CD4-positive, alpha-beta memory T cell (primary cell): ENCODE measurements around the gene CACNA1S. TPM values are rescaled to one million over a fixed set of nuclear protein-coding genes. Genes with fewer than 3 reads are reported as not detected.

ENCODE experiments used
- CTCF ChIA-PET: fragments of 350-600 bp; sonication (Branson Sonifier 250); formaldehyde crosslinking; loops from one replicate; lab custom pipeline; 2021; ENCODE audit warnings: inconsistent platforms; ENCODE audit not compliant: partially characterized antibody; lab: Charles Lee
- POLR2A ChIA-PET: fragments of 350-600 bp; sonication (Branson Sonifier 250); formaldehyde crosslinking; loops from one replicate; lab custom pipeline; 2021; ENCODE audit not compliant: partially characterized antibody; lab: Charles Lee
- DNase-seq, 5 donors: peaks; one replicate each; pipeline versions ENCODE4 v3.0.0 to v3.0.0-alpha.2; 2020 to 2022; ENCODE audit warnings: mixed read lengths in 1 of 5
- H3K27ac ChIP-seq: one replicate; pipeline ENCODE4 v1.7.0; 2013; ENCODE audit warnings: low read depth, low read length
- H3K27me3 ChIP-seq: 2 replicates; pipeline ENCODE4 v1.7.0; 2013; ENCODE audit warnings: mild to moderate bottlenecking, low read length, moderate library complexity; ENCODE audit not compliant: insufficient read depth
- H3K36me3 ChIP-seq: 2 replicates; pipeline ENCODE4 v1.7.0; 2013; ENCODE audit warnings: mild to moderate bottlenecking, low read length, moderate library complexity; ENCODE audit not compliant: insufficient read depth
- H3K4me1 ChIP-seq: 2 replicates; pipeline ENCODE4 v1.7.0; 2013; ENCODE audit warnings: mild to moderate bottlenecking, low read length, moderate library complexity; ENCODE audit not compliant: insufficient read depth
- H3K4me3 ChIP-seq, 2 donors: one replicate each; pipeline ENCODE4 v1.7.0; 2013; ENCODE audit warnings: low read length in 2 of 2, mild to moderate bottlenecking in 1 of 2
- H3K9me3 ChIP-seq, 2 donors: one replicate each; pipeline ENCODE4 v1.7.0; 2013; ENCODE audit warnings: low read length in 2 of 2, control low read depth in 1 of 2; ENCODE audit not compliant: control insufficient read depth in 1 of 2
- H3K27ac Mint-ChIP-seq, 7 donors: one replicate each; pipeline ENCODE4 v1.8.0; 2020 to 2021; ENCODE audit warnings: mixed read lengths in 7 of 7, mild to moderate bottlenecking in 6 of 7, inconsistent platforms in 3 of 7, moderate library complexity in 3 of 7
- H3K27me3 Mint-ChIP-seq, 2 donors: one replicate each; pipeline ENCODE4 v1.8.0; 2020 to 2021; ENCODE audit warnings: mixed read lengths in 2 of 2
- H3K36me3 Mint-ChIP-seq, 2 donors: one replicate each; pipeline ENCODE4 v1.8.0; 2020 to 2021; ENCODE audit warnings: mixed read lengths in 2 of 2, inconsistent platforms in 1 of 2, mild to moderate bottlenecking in 1 of 2
- H3K4me1 Mint-ChIP-seq, 4 donors: one replicate each; pipeline ENCODE4 v1.8.0; 2020 to 2021; ENCODE audit warnings: mixed read lengths in 4 of 4, mild to moderate bottlenecking in 1 of 4
- H3K4me3 Mint-ChIP-seq, 8 donors: one replicate each; pipeline ENCODE4 v1.8.0; 2020 to 2021; ENCODE audit warnings: mixed read lengths in 8 of 8, mild to moderate bottlenecking in 7 of 8, moderate library complexity in 6 of 8, inconsistent platforms in 3 of 8
- H3K9me3 Mint-ChIP-seq, 8 donors: one replicate each; pipeline ENCODE4 v1.8.0; 2020 to 2021; ENCODE audit warnings: mixed read lengths in 8 of 8, mild to moderate bottlenecking in 5 of 8, inconsistent platforms in 3 of 8, moderate library complexity in 1 of 8
- intact Hi-C: fragments of 100-400 bp; cut with micrococcal nuclease; formaldehyde crosslinking; loops from one replicate; pipeline ENCODE4 v1.15.1; 2023
- polyA plus RNA-seq, 2 donors: library from polyadenylated mRNA; unstranded; fragments of 300-500 nt; fragmentation: Illumina TruSeq; gene quantifications; one replicate each; pipeline ENCODE4 v1.2.3, GENCODE V29; 2021
- total RNA-seq, 2 experiments: library from RNA; stranded (reverse); gene quantifications; one replicate each; pipeline ENCODE4 v1.2.3, GENCODE V29; 2021

CACNA1S gene
- total and polyA plus RNA-seq, 4 experiments from 2014 or later: not detected

DNA sequence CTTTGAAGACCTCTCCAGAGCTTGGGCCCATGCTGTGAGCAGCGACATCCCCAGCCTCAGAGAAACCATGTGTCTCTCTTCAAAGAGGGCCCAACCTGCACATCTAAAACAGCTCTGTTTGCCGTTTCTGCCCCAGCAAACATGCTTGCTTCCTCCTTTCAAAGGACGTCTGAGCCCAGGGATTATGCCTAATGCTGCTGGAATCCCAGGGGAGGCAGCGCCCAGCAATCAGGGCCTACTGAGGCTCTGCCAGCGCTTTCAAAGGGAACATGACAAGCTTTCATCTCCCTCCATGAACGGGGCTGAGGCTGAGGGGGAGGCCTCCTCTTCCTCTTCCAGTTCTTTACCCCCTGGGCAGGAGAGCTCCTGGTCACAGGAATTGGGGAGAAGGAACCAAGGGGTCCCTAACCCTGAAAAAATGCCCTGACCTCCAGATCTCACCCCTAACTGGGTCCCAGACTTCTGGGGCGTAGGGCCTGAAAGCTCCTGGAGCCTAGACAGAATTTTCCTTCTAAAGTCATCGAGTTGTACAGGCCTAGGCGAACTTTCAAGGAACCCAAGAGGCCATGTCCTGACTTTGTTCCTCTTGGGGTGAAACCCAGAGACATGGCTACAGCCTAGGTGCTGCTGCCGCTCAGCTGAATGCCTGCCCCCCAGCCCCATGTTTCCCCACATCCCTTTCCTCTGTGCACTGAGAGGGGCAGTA lies 28.2 kb upstream of the CACNA1S start:
- H3K27ac ChIP-seq: no peak overlapping the region
- Mint-ChIP-seq H3K4me3 (no peak overlapping the region), H3K27me3 (no peaks in the 10 kb centered on the region), H3K36me3 (peaks cover 42 to 70% of the 10 kb centered on the region in 2 donors), H3K4me1 (no peaks in the 10 kb centered on the region), H3K27ac (peak overlapping the region in 1 of 7 donors; percentile 66), H3K9me3 (no peaks in the 10 kb centered on the region)
- no peaks in the 10 kb centered on the region for H3K4me1 ChIP-seq
- no peak for DNase-seq
- H3K9me3 ChIP-seq: no peaks in the 10 kb centered on the region
- ChIA-PET POLR2A (no interaction called here), CTCF (interaction anchor here (0.6 to 0.9 kb wide), 2 partner anchors 32 to 518 kb away, joined by 3 read pairs; no protein-coding TSS in a partner anchor)
- H3K36me3 ChIP-seq: peaks cover 17% of the 10 kb centered on the region
- no peaks in the 10 kb centered on the region for H3K27me3 ChIP-seq
- intact Hi-C loops: no loop called here
- H3K4me3 ChIP-seq: no peak overlapping the region

- Histone ChIP-seq H3K36me3 (peaks cover 17% of the 10 kb centered on the region), H3K4me1 (no peaks in the 10 kb centered on the region), H3K9me3 (no peaks in the 10 kb centered on the region), H3K27ac (no peak overlapping the region), H3K4me3 (no peak overlapping the region), H3K27me3 (no peaks in the 10 kb centered on the region)
- H3K27me3 Mint-ChIP-seq: no peaks in the 10 kb centered on the region
- peaks cover 35 to 68% of the 10 kb centered on the region in 2 donors for H3K36me3 Mint-ChIP-seq
- H3K27ac Mint-ChIP-seq: peak overlapping the region in 1 of 7 donors; percentile 66
- H3K4me3 Mint-ChIP-seq: no peak overlapping the region
- no peaks in the 10 kb centered on the region for H3K4me1 Mint-ChIP-seq
- intact Hi-C loops: no loop called here
- ChIA-PET POLR2A (no interaction called here), CTCF (interaction anchor here (0.6 kb wide), 1 partner anchor 517 kb away, joined by 3 read pairs; no protein-coding TSS in a partner anchor)
- H3K9me3 Mint-ChIP-seq: no peaks in the 10 kb centered on the region
- no peak for DNase-seq
Observed at GRCh38 chr1:201139756-201140155, 27.5 kb upstream of the CACNA1S start.

DNA sequence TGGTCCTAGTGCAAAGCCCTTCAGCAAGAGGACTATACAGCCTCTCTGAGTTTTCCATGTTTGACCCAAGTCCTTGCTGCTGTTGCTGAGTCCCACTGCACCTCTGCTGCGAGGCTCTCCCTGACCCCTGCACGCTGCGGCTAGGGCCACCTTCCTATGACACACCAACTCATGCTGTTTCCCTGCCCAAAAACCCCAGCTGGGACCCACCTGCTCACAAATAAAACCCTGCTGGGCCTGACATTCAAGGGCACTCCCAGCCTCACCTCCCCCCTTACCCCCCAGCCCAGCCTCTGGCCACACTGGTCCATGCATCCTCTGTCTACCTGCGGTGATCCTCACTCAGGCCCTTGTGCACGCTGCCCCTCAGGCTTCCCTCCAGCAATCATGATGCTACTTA lies 27.1 kb upstream of the CACNA1S start:
- no peak overlapping the region for H3K27ac ChIP-seq
- no peaks in the 10 kb centered on the region for H3K27me3 ChIP-seq
- CTCF ChIA-PET: no interaction called here
- intact Hi-C loops: no loop called here
- peak overlapping the region in 2 of 7 donors; percentile 26 to 80 for H3K27ac Mint-ChIP-seq
- DNase-seq: no peak
- POLR2A ChIA-PET: no interaction called here
- H3K36me3 Mint-ChIP-seq: peaks cover 34 to 68% of the 10 kb centered on the region in 2 donors
- no peaks in the 10 kb centered on the region for H3K9me3 Mint-ChIP-seq
- no peak overlapping the region for H3K4me3 ChIP-seq
- no peaks in the 10 kb centered on the region for H3K9me3 ChIP-seq
- no peaks in the 10 kb centered on the region for H3K4me1 ChIP-seq
- H3K27me3 Mint-ChIP-seq: no peaks in the 10 kb centered on the region
- no peaks in the 10 kb centered on the region for H3K4me1 Mint-ChIP-seq
- peaks cover 15% of the 10 kb centered on the region for H3K36me3 ChIP-seq
- H3K4me3 Mint-ChIP-seq: no peak overlapping the region

DNA sequence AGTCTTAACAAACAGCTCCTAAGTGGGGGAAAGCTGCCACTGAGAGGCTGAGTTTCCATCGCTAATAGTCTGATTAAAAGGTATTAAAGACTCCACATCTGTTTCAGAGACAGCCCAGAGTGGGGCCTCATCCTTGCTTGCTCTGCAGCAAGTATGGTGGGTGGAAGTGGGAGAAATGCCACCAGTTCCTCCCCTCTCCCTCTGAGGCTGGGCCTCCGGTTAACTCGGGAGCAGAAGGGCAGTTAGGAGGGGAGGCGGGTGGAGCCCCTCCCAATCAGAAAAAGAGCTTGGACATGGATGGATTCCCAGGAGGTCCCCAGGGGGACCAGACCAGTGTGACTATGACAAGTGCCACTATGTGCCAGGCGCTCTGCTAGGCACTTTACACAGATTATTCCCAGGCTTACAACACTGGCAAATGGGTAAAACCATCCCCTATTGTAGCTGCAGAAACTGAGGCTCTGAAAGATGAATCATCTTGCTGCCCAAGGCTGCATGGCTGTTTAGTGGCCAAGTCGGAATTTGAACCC lies 26.1 kb upstream of the CACNA1S start:
- Histone ChIP-seq H3K27ac (no peak overlapping the region), H3K9me3 (no peaks in the 10 kb centered on the region), H3K36me3 (peaks cover 6% of the 10 kb centered on the region), H3K4me3 (no peak overlapping the region), H3K27me3 (no peaks in the 10 kb centered on the region), H3K4me1 (no peaks in the 10 kb centered on the region)
- DNase-seq: no peak
- Mint-ChIP-seq H3K4me1 (no peaks in the 10 kb centered on the region), H3K27me3 (no peaks in the 10 kb centered on the region), H3K27ac (peak overlapping the region in 1 of 7 donors; percentile 63), H3K9me3 (no peaks in the 10 kb centered on the region), H3K4me3 (no peak overlapping the region), H3K36me3 (peaks cover 25 to 64% of the 10 kb centered on the region in 2 donors)
- CTCF ChIA-PET: interaction anchor here (1.0 to 1.4 kb wide), 2 partner anchors 19 to 24 kb away, joined by 3 to 4 read pairs; no protein-coding TSS in a partner anchor
- intact Hi-C loops: no loop called here
- POLR2A ChIA-PET: no interaction called here

DNA sequence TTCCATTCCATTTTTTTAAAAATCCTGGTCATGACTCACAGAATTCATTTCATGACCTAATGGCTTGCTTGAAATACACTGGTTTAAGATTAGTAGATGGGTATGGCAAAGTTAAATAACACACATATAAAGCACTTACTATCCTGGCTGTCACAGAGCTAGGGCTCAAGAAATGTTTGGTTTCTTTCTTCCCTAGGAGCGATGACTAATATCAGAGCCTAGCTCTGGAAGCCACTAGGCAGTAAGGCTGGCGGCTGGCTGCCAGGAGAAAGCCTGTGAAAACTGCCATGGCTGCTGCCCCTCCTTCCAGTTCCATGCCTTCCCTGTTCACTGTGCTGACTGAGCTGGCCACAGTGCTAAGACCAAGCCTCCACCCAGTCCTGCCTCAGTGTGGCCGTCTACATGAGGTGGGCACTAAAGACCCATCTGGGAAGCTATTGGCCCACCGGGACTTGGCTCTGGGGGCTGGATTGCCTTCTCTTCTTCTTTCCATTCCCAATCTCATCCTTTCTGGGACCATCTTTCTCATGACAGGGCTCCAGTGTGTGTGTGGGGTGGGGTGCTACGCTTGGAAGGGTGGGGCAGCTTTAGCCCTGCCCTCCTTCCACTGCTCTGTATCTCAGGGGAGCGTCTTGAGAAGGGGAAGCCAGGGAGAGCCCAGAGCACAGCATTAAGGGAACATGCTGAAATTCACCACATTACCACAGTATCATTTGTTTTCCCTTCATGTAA lies 25.5 kb upstream of the CACNA1S start:
- ChIA-PET CTCF (interaction anchor here (1.0 to 2.2 kb wide), 3 partner anchors 18 to 23 kb away, joined by 3 to 8 read pairs (median 4); no protein-coding TSS in a partner anchor), POLR2A (no interaction called here)
- H3K27me3 Mint-ChIP-seq: no peaks in the 10 kb centered on the region
- peaks cover 19 to 60% of the 10 kb centered on the region in 2 donors for H3K36me3 Mint-ChIP-seq
- intact Hi-C loops: no loop called here
- H3K9me3 Mint-ChIP-seq: peaks cover 0 to 2% (median 0%) of the 10 kb centered on the region in 8 donors
- Histone ChIP-seq H3K9me3 (no peaks in the 10 kb centered on the region), H3K27me3 (no peaks in the 10 kb centered on the region), H3K4me1 (no peaks in the 10 kb centered on the region), H3K4me3 (no peak overlapping the region), H3K27ac (no peak overlapping the region), H3K36me3 (peaks cover 3% of the 10 kb centered on the region)
- no peak for DNase-seq
- no peak overlapping the region for H3K4me3 Mint-ChIP-seq
- peak overlapping the region in 2 of 7 donors; percentile 63 to 68 for H3K27ac Mint-ChIP-seq
- no peaks in the 10 kb centered on the region for H3K4me1 Mint-ChIP-seq

- Histone ChIP-seq H3K4me1 (no peaks in the 10 kb centered on the region), H3K27me3 (no peaks in the 10 kb centered on the region), H3K4me3 (no peak overlapping the region), H3K27ac (no peak overlapping the region), H3K36me3 (peaks cover 3% of the 10 kb centered on the region), H3K9me3 (no peaks in the 10 kb centered on the region)
- no peak overlapping the region for H3K4me3 Mint-ChIP-seq
- POLR2A ChIA-PET: no interaction called here
- peaks cover 15 to 53% of the 10 kb centered on the region in 2 donors for H3K36me3 Mint-ChIP-seq
- no peak overlapping the region for H3K27ac Mint-ChIP-seq
- intact Hi-C loops: no loop called here
- H3K4me1 Mint-ChIP-seq: no peaks in the 10 kb centered on the region
- CTCF ChIA-PET: interaction anchor here (2.2 kb wide), 1 partner anchor 18 kb away, joined by 8 read pairs; no protein-coding TSS in a partner anchor
- H3K9me3 Mint-ChIP-seq: peaks cover 0 to 4% (median 0%) of the 10 kb centered on the region in 8 donors
- no peaks in the 10 kb centered on the region for H3K27me3 Mint-ChIP-seq
- no peak for DNase-seq
Observed at GRCh38 chr1:201137024-201137392, 24.8 kb upstream of the CACNA1S start.
